ENCODE data around the gene IGDCC3. TPM values are rescaled to one million over a fixed set of nuclear protein-coding genes. Genes with fewer than 3 reads are reported as not detected.

Gene IGDCC3
- total and polyA plus RNA-seq, 10 donors = 0.03 to 0.34 (median 0.03) TPM; not detected in 7

DNA sequence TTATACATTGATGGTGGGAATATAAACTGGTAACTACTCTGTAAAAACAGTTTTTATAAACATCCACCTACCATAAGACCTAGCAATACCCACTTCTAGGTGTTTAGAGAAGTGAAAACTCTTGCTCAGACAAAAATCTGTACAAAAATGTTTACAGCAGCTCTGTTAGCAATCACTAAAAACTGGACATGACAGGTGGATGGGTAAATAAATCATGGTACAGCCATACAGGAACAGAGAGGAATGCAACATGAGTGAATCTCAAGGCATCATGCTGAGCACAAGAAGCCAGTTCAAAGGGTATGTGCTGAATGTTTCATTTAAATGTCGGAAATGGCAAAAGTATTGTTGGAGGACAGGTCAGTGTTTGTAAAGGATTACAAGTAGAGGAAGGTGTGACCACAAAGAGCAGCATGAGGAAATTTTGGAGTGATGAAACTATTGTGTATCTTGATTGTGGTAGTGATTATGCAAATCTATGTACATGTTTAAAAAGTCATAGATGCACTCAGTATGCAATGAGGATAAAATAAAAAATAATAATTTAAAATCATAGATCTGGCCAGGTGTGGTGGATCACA, 84.8 kb downstream of the IGDCC3 start:
- peak overlapping the region in 7 of 8 donors; percentile 35 to 82 (median 73) for H3K27ac ChIP-seq
- TF ChIP-seq, protein P1, sequence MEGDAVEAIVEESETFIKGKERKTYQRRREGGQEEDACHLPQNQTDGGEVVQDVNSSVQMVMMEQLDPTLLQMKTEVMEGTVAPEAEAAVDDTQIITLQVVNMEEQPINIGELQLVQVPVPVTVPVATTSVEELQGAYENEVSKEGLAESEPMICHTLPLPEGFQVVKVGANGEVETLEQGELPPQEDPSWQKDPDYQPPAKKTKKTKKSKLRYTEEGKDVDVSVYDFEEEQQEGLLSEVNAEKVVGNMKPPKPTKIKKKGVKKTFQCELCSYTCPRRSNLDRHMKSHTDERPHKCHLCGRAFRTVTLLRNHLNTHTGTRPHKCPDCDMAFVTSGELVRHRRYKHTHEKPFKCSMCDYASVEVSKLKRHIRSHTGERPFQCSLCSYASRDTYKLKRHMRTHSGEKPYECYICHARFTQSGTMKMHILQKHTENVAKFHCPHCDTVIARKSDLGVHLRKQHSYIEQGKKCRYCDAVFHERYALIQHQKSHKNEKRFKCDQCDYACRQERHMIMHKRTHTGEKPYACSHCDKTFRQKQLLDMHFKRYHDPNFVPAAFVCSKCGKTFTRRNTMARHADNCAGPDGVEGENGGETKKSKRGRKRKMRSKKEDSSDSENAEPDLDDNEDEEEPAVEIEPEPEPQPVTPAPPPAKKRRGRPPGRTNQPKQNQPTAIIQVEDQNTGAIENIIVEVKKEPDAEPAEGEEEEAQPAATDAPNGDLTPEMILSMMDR (IDR thresholded peaks at IDR 0.05 in 8 of 11, conservative IDR thresholded peaks at IDR 0.05 in 3 of 11) = no peak
- H3K27me3 ChIP-seq (replicated peaks in 1 of 7) = no peaks in the 10 kb centered on the region
- peaks cover 10 to 53% (median 27%) of the 10 kb centered on the region in 6 donors for H3K4me1 ChIP-seq
- no peaks in the 10 kb centered on the region for H3K9me3 ChIP-seq
- DNase-seq = no peak
- H3K36me3 ChIP-seq = no peaks in the 10 kb centered on the region
- intact Hi-C loops (cut with DNase I; ENCODE audit: low total_unique reads) = no loop called here
- peak overlapping the region in 1 of 8 donors; percentile 18 for H3K4me3 ChIP-seq
- 53 to 76% (median 70%) methylated on average over 1 of the region's 1 CpG for WGBS, 5 donors

DNA sequence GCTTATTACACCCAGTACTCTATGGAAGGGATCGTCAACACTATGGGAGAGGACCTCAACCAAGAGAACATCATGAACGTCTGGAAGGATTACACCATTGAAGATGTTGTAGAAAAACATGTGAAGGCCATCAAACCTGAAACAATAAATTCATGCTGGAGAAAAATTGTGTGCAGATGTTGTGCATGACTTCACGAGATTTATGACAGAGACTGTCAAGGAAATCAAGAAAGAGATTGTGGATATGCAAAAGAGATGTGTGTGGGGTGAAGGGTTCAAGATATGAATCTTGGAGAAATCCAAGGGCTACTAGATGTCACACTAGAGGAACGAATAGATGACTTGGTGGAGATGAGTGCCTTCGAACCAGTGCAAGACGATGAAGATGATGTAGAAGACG, 87.6 kb downstream of the IGDCC3 start:
- no peak for DNase-seq
- Histone ChIP-seq H3K36me3 (no peaks in the 10 kb centered on the region), H3K27ac (no peak overlapping the region), H3K4me3 (no peak overlapping the region), H3K27me3 (replicated peaks in 1 of 7) (no peaks in the 10 kb centered on the region), H3K9me3 (no peaks in the 10 kb centered on the region), H3K4me1 (peaks cover 7 to 48% (median 20%) of the 10 kb centered on the region in 6 donors)
- WGBS, 5 donors = 87 to 95% (median 89%) methylated on average over 7 of the region's 7 CpGs
- TF ChIP-seq POLR2A (IDR thresholded peaks at IDR 0.05) (no peak), POLR2AphosphoS5 (IDR thresholded peaks at IDR 0.05) (no peak)
- TF ChIP-seq, protein P1 (IDR thresholded peaks at IDR 0.05 in 8 of 11, conservative IDR thresholded peaks at IDR 0.05 in 3 of 11) = no peak
- intact Hi-C loops (cut with DNase I; ENCODE audit: low total_unique reads) = no loop called here

DNA sequence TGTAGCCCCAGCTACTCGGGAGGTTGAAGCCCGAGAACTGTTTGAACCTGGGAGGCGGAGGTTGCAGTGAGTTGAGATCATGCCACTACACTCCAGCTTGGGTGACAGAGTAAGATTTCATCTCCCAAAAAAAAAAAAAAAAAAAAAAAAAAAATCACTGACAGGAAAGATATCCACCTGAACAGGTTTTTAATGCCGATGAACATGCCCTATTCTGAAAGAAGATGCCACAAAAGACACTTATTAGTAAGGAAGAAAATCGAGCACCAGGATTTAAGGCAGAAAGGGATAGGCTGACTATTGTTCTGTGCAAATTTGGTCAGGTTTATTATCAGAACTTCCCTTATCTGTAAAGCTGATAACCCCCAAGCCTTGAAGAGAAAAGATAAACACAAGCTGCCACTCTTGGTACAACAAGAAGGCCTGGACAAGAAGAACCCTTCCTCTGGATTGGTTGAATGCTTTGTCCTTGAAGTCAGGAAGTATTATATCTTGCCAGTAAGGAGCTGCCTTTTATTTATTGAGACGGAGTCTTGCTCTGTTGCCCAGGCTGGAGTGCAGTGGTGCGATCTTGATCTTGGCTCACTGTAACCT, 88.4 kb downstream of the IGDCC3 start:
- no peak for DNase-seq
- Histone ChIP-seq H3K36me3 (no peaks in the 10 kb centered on the region), H3K9me3 (no peaks in the 10 kb centered on the region), H3K4me1 (peaks cover 8 to 49% (median 23%) of the 10 kb centered on the region in 6 donors), H3K4me3 (no peak overlapping the region), H3K27ac (no peak overlapping the region), H3K27me3 (replicated peaks in 1 of 7) (no peaks in the 10 kb centered on the region)
- TF ChIP-seq POLR2AphosphoS5 (IDR thresholded peaks at IDR 0.05) (no peak), POLR2A (IDR thresholded peaks at IDR 0.05) (no peak)
- TF ChIP-seq, protein P1 (IDR thresholded peaks at IDR 0.05 in 8 of 11, conservative IDR thresholded peaks at IDR 0.05 in 3 of 11) = no peak
- WGBS, 5 donors = 88 to 93% (median 89%) methylated on average over 7 of the region's 7 CpGs
- intact Hi-C loops (cut with DNase I; ENCODE audit: low total_unique reads) = loop anchor here (5.0 kb wide), 1 partner anchor 102 kb away; the partner anchor contains the start of gene CLPX

DNA sequence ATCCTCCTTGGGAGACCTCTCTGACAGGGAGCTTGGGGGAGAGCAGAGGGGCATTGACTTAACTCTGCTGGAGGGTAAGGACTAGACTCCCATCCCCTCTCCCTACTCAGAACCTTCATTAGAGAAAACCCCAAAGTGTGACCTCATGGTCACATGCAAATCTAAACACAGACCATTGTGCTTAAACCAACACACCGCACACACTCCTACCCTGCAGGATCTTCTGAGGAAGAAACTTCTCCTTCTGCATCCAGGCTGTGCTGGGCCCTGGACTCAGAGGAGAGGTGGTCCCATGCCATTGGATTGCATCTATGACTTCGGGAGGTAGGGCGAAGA, 90.3 kb downstream of the IGDCC3 start:
- no peak for DNase-seq
- H3K27me3 ChIP-seq (replicated peaks in 1 of 7) = no peaks in the 10 kb centered on the region
- H3K36me3 ChIP-seq = no peaks in the 10 kb centered on the region
- intact Hi-C loops (cut with DNase I; ENCODE audit: low total_unique reads) = loop anchor here (5.0 kb wide), 1 partner anchor 100 kb away; the partner anchor contains the start of gene CLPX
- no peaks in the 10 kb centered on the region for H3K9me3 ChIP-seq
- peak overlapping the region; percentile 83 to 91 (median 86) for H3K27ac ChIP-seq
- H3K4me1 ChIP-seq = peaks cover 8 to 49% (median 24%) of the 10 kb centered on the region in 6 donors
- 79 to 96% (median 89%) methylated on average over 3 of the region's 3 CpGs for WGBS, 5 donors
- H3K4me3 ChIP-seq = peak overlapping the region in 2 of 8 donors; percentile 73 to 90
- TF ChIP-seq, protein P1 (IDR thresholded peaks at IDR 0.05 in 8 of 11, conservative IDR thresholded peaks at IDR 0.05 in 3 of 11) = no peak
- TF ChIP-seq POLR2AphosphoS5 (IDR thresholded peaks at IDR 0.05) (no peak), POLR2A (IDR thresholded peaks at IDR 0.05) (no peak)
